ENCODE results near the gene PCDHGA1.

Gene PCDHGA1

GRCh38 chr5:141441571-141442170, 111.4 kb downstream of the PCDHGA1 start:
- no peak for DNase-seq (ENCODE audit: low spot score)

- DNase-seq (ENCODE audit: low spot score) = no peak
Observed at GRCh38 chr5:141465351-141465750, 135.0 kb downstream of the PCDHGA1 start.

GRCh38 chr5:141475625-141476131, 145.4 kb downstream of the PCDHGA1 start, which contains the start of gene PCDHGC3:
Gene PCDHGC3 (plus strand): TSS chr5:141475966. CDS start chr5:141476117, 151 bp downstream.
- DNase-seq (ENCODE audit: low spot score) = no peak

GRCh38 chr5:141476132-141476911, 146.0 kb downstream of the PCDHGA1 start:
- no peak for DNase-seq (ENCODE audit: low spot score)

GRCh38 chr5:141477044-141477575, 146.8 kb downstream of the PCDHGA1 start:
- no peak for DNase-seq (ENCODE audit: low spot score)

- DNase-seq (ENCODE audit: low spot score) = no peak
Observed at GRCh38 chr5:141477815-141478214, 147.5 kb downstream of the PCDHGA1 start.

- DNase-seq (ENCODE audit: low spot score) = no peak
Observed at GRCh38 chr5:141478321-141478945, 148.1 kb downstream of the PCDHGA1 start.

GRCh38 chr5:141479776-141480175, 149.5 kb downstream of the PCDHGA1 start:
- DNase-seq (ENCODE audit: low spot score) = no peak

GRCh38 chr5:141483902-141484301, 153.6 kb downstream of the PCDHGA1 start:
- no peak for DNase-seq (ENCODE audit: low spot score)

GRCh38 chr5:141484310-141484640, 154.0 kb downstream of the PCDHGA1 start:
- no peak for DNase-seq (ENCODE audit: low spot score)

- DNase-seq (ENCODE audit: low spot score) = no peak
Observed at GRCh38 chr5:141484641-141485311, 154.5 kb downstream of the PCDHGA1 start, which contains the start of gene PCDHGC4. Gene PCDHGC4 (plus strand): TSS chr5:141485030. CDS start chr5:141485174, 144 bp downstream.

GRCh38 chr5:141485321-141486055, 155.2 kb downstream of the PCDHGA1 start:
- no peak for DNase-seq (ENCODE audit: low spot score)

- DNase-seq (ENCODE audit: low spot score) = no peak
Observed at GRCh38 chr5:141486091-141486490, 155.8 kb downstream of the PCDHGA1 start.

GRCh38 chr5:141487131-141487530, 156.8 kb downstream of the PCDHGA1 start:
- DNase-seq (ENCODE audit: low spot score) = no peak

- DNase-seq (ENCODE audit: low spot score) = no peak
Observed at GRCh38 chr5:141488591-141489561, 158.6 kb downstream of the PCDHGA1 start, which contains the start of gene PCDHGC5. Gene PCDHGC5 (plus strand): TSS chr5:141489081. CDS start chr5:141489241, 160 bp downstream.

- no peak for DNase-seq (ENCODE audit: low spot score)
Observed at GRCh38 chr5:141489841-141490240, 159.5 kb downstream of the PCDHGA1 start.

GRCh38 chr5:141490271-141490670, 160.0 kb downstream of the PCDHGA1 start:
- no peak for DNase-seq (ENCODE audit: low spot score)

- no peak for DNase-seq (ENCODE audit: low spot score)
Observed at GRCh38 chr5:141490771-141491170, 160.5 kb downstream of the PCDHGA1 start.

- no peak for DNase-seq (ENCODE audit: low spot score)
Observed at GRCh38 chr5:141491323-141492167, 161.2 kb downstream of the PCDHGA1 start.
